M059J (cell line): ENCODE measurements around the gene RCAN2. TPM values are rescaled to one million over a fixed set of nuclear protein-coding genes. Genes with fewer than 3 reads are reported as not detected.

Experiments
- DNase-seq: peaks from one replicate; pipeline ENCODE4 v3.0.0-alpha.2; 2012; ENCODE audit warnings: low read depth
- total RNA-seq: library from RNA; depleted of rRNA; stranded (reverse); fragments of >200 nt; shearing (Covaris generic); gene quantifications from 2 replicates; pipeline ENCODE4 v1.2.3, GENCODE V29; 2014

Gene RCAN2
- total RNA-seq, 1 experiment from 2014 or later = 2.3 TPM

- DNase-seq = no peak
Measured at GRCh38 chr6:46215777-46216176, 275.5 kb downstream of the RCAN2 start.

GRCh38 chr6:46215213-46215612 is 276.0 kb downstream of the RCAN2 start:
- DNase-seq = no peak

GRCh38 chr6:46211917-46212316 is 279.3 kb downstream of the RCAN2 start:
- DNase-seq = no peak

GRCh38 chr6:46210294-46210693 is 281.0 kb downstream of the RCAN2 start:
- DNase-seq = no peak

- DNase-seq = no peak
Measured at GRCh38 chr6:46208303-46208702, 282.9 kb downstream of the RCAN2 start.

- no peak for DNase-seq
Measured at GRCh38 chr6:46207174-46207573, 284.1 kb downstream of the RCAN2 start.

- DNase-seq = no peak
Measured at GRCh38 chr6:46204880-46205650, 286.2 kb downstream of the RCAN2 start.

GRCh38 chr6:46203391-46204177 is 287.7 kb downstream of the RCAN2 start:
- no peak for DNase-seq

- no peak for DNase-seq
Measured at GRCh38 chr6:46201702-46202101, 289.5 kb downstream of the RCAN2 start.

GRCh38 chr6:46199387-46199786 is 291.9 kb downstream of the RCAN2 start:
- DNase-seq = no peak

GRCh38 chr6:46191961-46192360 is 299.3 kb downstream of the RCAN2 start:
- DNase-seq = peak; percentile 83

- DNase-seq = no peak
Measured at GRCh38 chr6:46190889-46191288, 300.4 kb downstream of the RCAN2 start.

- no peak for DNase-seq
Measured at GRCh38 chr6:46189726-46190125, 301.5 kb downstream of the RCAN2 start.

GRCh38 chr6:46186583-46186982 is 304.7 kb downstream of the RCAN2 start:
- DNase-seq = peak; percentile 61

- DNase-seq = peak; percentile 85
Measured at GRCh38 chr6:46184114-46184513, 307.1 kb downstream of the RCAN2 start.

GRCh38 chr6:46175976-46176375 is 315.3 kb downstream of the RCAN2 start:
- no peak for DNase-seq

GRCh38 chr6:46175446-46175845 is 315.8 kb downstream of the RCAN2 start:
- no peak for DNase-seq

- DNase-seq = no peak
Measured at GRCh38 chr6:46174904-46175303, 316.3 kb downstream of the RCAN2 start.

- no peak for DNase-seq
Measured at GRCh38 chr6:46172176-46172575, 319.1 kb downstream of the RCAN2 start.
